NCI-H146 treated with DMSO at 0.1 percent for 48 hours (cell line): ENCODE data around the gene LYZL1.
"Not testable (repeated sequence)": the region's sequence is repeated elsewhere in the genome, so short reads cannot be mapped to it uniquely, and the experiment has no call there.

ENCODE experiments used
- DNase-seq: peaks from one replicate; lab custom pipeline; 2025; ENCODE audit not compliant: unreplicated experiment; lab: John Stamatoyannopoulos, UW

LYZL1 gene

DNA sequence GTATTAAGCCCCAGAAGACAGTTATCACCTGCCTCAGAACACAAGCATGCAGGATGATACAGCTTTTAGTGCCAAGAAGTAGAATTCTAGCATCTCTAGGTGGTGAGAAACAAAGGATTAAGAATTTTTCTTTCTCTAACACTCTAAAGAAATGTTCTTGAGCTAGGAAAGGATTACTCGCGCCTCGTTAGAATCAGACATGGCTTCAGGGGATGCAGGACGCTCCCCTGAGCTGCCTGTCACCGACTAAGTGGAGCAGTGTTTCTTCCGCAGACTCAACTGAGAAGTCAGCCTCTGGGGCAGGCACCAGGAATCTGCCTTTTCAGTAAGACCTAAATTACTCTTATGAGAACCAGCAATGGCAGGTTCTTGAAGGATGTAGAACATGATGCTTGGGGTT lies at the start of gene LYZL1:
TSS of gene LYZL1 (plus strand) at position 165 of the 400 bp plus-strand sequence. CDS start 2,798 bp downstream, outside the sequence.
- not testable (repeated sequence) for DNase-seq

- no peak for DNase-seq
These were observed 49.0 kb upstream of the LYZL1 start for GRCh38 chr10:29239569-29240472.

- no peak for DNase-seq
These were observed 47.7 kb upstream of the LYZL1 start for GRCh38 chr10:29240986-29241660.

- no peak for DNase-seq
These were observed 46.9 kb upstream of the LYZL1 start for GRCh38 chr10:29241925-29242324.

GRCh38 chr10:29243066-29243465 lies 45.8 kb upstream of the LYZL1 start:
- no peak for DNase-seq

DNA sequence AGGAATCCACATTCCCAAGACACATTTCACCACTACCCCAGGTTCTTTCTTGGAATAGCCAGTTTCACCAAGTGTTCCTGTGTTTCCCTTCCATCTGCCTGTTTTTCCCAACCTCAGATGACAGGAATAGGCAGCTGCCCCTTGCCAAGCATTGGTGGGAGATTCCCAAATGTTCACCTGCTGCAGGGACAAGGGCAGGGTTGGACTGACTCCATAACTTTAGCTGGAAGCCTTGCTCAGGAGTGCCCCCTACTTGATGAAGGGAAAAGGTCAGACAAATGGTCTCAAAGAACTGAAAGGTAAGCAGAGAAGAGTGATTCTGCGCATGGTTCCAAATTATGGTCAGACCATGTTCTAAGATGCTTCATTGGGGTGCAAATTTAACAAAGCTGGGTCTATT lies 45.1 kb upstream of the LYZL1 start:
- no peak for DNase-seq

DNA sequence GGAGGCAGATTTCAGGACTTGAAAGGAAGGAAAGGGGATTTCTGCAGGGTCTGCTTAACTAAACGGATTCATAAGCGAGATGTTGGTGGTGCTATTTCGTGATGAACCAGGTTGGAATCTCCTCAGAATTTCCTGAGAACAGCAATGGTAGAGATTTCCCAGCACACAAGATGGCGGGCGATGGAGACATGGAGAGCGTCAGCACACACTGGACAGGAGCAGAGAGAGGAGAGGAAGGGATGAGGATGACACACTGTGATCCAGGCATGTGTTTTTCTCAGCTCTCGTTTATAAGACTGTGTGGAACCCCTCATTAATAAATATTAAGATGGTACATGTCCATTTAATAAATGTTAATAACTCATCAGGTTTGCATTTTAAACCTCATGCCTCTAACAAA lies 43.9 kb upstream of the LYZL1 start:
- no peak for DNase-seq

GRCh38 chr10:29245476-29245875 lies 43.4 kb upstream of the LYZL1 start:
- no peak for DNase-seq

DNA sequence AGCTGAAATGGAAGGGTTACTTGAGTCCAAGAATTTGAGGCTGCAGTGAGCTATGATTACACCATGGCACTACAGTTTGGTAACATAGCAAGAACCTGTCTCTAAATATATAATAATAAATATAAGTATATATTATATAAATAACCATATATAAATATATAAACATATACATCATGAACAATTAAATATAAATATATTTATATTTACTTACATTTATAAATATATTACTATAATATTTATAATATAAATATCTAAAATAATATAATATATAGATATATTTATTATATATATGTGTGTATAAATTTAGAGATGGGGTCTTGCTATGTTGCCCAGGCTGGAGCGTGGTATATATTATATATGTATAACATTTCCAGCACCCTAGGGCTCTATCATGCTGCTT lies 42.4 kb upstream of the LYZL1 start:
- no peak for DNase-seq

GRCh38 chr10:29248158-29248557 lies 40.7 kb upstream of the LYZL1 start:
- no peak for DNase-seq

DNA sequence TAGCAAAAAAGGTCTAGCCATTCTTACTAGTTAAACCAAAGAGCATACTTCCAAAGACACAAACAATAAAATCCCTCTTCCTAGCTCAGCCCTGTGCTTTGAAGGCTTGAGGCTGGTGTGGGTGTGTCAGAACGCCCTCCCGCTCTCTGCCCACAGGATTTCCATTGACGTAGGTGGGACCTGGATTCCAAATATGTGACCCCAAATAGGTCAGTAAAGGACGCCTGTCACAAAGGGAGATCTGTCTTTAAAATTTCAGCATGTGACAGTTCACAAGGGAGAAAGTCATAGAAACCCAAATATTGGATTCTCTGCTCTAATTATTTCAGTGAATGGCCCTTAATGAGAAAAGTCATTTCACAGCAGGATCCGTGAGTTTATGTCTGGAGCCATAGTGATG lies 39.9 kb upstream of the LYZL1 start:
- DNase-seq: no peak

DNA sequence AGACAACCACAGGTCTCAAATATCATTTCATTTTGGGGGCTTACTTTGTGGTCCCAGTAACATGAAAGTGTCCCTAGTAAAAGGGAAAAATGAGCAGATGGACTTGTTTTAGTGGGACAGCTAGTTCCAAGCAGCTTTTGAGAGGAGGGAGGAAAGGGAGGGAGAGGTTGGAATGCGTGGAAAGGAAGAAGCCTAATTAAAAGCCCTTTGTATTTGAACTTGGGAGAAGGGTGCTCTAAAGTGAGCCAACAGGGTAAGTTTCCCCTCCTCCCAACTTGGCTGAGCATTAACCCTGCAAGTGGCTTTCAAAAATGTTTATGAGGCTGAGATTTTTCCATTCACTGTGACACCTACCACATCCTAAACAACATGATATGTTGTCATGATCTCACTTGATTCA lies 38.8 kb upstream of the LYZL1 start:
- DNase-seq: no peak

DNA sequence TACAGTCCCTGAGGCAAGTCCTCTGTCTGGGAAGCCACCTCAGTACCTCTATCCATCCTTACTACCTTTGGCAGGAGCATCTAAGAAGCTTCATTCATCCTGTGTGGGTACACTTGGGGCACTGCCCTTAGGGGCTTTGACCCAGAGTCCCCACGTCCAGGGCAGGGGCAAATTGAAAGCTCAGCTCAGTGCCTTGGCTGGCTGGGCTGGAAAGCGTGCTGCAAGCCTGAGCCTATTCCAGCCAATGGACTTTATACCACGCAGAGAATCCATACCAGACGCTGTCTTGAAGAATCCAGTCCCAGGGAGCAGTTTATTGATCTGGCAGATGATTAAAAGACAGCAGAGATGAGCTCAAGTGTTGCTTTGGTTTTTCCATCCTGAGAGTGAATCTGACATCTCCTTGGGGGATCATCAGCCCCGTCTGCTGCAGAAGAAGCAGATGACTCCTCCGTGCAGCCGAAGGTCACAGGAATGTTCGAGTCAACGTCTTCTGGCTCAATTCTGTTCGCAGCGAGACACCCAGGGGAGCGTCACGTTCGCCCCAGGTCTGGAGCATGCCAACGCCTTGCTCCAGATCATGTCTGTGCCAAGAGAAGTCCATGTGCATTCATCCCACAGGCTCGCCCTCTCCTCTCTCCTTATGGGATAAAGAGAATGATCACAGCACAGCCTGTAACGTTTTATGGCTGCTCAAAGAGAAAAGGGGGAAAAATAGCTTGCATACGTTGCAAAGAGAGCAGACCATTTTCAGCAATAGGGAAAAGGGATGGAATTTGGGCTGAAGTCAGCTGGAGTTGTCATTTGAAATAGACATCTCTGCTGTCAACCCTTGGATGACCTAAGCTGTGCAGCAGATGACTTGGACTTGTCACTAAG lies 35.8 kb upstream of the LYZL1 start:
- no peak for DNase-seq

- DNase-seq: no peak
These were observed 35.2 kb upstream of the LYZL1 start for GRCh38 chr10:29253690-29254029.

DNA sequence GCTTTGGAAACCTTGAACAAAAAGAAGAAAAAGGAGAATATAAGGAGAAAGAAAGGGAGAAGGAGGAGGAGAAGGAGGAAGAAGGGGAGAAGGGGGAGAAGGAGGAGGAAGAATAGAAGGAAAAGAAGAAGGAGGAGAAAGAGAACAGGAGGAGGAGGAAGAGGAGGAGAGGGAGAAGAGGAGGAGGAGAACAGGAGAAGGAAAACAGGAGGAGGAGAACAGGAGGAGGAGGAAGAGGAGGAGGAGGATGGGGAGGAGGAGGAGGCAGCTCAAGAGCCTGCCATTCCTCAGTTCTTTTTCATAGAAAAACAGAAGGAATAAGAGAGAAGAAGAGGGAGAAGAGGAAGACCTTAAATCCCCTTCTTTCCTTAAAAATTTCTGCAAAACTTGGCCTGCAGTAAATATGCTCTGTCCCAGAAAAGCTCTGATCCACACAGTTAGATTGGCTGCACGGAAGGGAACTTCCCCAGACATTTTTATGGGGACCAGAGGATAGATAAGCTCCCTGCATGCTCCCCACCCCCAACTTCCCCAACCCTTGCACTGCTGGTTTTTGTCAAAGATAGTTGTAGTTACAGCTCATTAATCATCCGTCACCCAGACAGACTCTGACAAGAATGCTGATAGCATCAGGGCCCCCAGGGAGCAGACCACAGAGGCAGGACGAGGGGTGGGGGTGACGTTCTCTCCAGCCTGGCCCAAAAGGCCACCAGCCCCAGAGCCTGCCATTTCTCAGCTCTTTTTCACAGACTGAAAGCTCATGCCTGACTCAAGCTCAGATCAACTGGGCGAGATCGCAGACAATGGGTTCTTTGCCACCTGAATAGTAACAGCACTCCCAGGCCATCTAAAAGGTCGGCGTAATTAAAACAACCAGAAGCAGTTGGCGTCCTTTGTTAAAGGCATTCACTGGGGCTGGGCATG lies 34.5 kb upstream of the LYZL1 start:
- no peak for DNase-seq

DNA sequence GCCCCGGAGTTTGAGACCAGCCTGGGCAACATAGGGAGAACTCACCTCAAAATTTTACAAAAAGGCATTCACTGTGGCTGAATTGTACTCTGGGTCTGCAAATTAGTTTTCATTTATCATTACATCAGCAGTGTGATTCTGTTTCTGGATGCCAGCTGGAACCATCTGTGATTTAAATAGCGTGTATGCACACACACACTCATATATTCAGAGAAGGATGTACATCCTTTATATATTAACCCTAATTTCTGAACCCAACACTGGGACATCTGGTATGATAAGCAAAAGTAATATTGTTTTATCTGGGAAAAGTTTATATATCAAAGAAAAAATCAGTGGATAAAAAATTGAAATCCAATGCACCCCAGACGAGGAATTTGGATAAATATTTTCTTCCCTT lies 33.8 kb upstream of the LYZL1 start:
- DNase-seq: no peak

GRCh38 chr10:29256019-29256418 lies 32.9 kb upstream of the LYZL1 start:
- DNase-seq: no peak

GRCh38 chr10:29256586-29256985 lies 32.3 kb upstream of the LYZL1 start:
- no peak for DNase-seq

DNA sequence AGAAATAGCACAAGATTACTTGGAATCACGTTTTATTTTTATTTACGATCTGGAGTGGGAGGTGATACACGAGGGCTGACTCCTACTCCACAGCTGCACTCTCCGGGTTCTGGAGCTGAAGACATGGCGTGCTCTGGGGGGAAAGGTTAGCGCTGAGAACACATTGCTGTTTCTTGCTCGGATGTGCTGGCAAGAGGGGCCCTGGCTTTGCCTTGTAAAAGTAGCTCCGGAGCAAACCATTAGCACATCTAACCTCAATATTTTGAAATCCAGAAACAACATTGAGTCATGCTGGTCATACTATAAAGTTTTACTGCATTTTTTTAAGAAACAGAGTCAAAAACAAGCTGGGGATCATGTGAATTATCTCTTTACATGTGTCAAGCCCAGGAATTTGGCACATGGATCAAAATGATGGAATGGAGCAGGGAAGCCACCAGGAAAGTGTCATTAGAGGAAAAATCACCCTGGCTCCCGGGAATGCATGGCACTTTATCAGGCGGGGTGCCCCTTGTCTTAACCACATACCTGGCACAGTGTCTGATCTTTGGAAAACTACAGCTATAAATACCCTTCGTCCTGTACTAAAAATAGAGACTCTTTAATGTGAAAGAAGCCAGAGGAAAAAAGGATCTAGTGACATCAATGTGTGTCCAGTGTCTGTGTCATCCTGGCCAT lies 31.6 kb upstream of the LYZL1 start:
- DNase-seq: no peak

DNA sequence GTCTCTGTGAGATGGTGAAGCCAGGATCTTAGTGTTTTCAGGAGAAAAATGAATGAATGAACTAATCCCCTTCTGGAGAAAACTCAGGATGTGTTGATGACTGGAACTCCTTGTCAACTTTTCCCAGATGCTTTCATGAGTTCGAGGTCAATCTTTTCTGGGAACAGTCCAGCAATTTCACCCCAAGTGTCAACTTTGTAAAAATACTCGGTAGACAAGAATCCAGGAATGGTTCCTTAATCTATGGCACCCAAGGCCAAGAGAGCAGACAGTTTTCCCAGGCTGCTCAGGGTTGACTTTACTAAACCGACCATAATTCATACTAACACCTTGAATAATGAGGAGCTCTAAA lies 31.1 kb upstream of the LYZL1 start:
- no peak for DNase-seq
